Heart left ventricle (tissue), 16 donors: Measurements from ENCODE around the gene CIC. TPM values are rescaled to one million over a fixed set of nuclear protein-coding genes. Genes with fewer than 3 reads are reported as not detected.

Experiments
- ATAC-seq, 4 donors: fragments of 200-7000 bp; cut with Tn5 transposase; one replicate each; pipeline ENCODE4 v1.9.1; 2020 to 2022; ENCODE audit warnings: moderate library complexity in 4 of 4, mild to moderate bottlenecking in 3 of 4, moderate number of reproducible peaks in 1 of 4
- DNase-seq, 5 donors: peaks; one replicate each; pipeline ENCODE4 v3.0.0-alpha.2; 2020
- H3K27ac ChIP-seq, 12 donors: fragments of 200-600 bp; sonication (generic) in 4 of 12; one replicate each; pipeline versions ENCODE4 v1.5.0 to v1.8.0; 2016 to 2022; ENCODE audit warnings: mild to moderate bottlenecking in 2 of 12
- H3K27me3 ChIP-seq, 9 donors: fragments of 200-600 bp; sonication (generic) in 2 of 9; one replicate each; pipeline versions ENCODE4 v1.5.1 to v1.8.0; 2016 to 2022; ENCODE audit warnings: mild to moderate bottlenecking in 3 of 9
- H3K36me3 ChIP-seq, 9 donors: fragments of 200-600 bp; sonication (generic) in 2 of 9; one replicate each; pipeline versions ENCODE4 v1.5.0 to v1.8.0; 2018 to 2022; ENCODE audit warnings: mild to moderate bottlenecking in 2 of 9
- H3K4me1 ChIP-seq, 12 donors: fragments of 200-600 bp; sonication (generic) in 4 of 12; one replicate each; pipeline versions ENCODE4 v1.5.0 to v1.8.0; 2016 to 2022; ENCODE audit warnings: mild to moderate bottlenecking in 3 of 12
- H3K4me3 ChIP-seq, 12 donors: fragments of 200-600 bp; sonication (generic) in 4 of 12; one replicate each; pipeline versions ENCODE4 v1.5.0 to v1.8.0; 2017 to 2022; ENCODE audit warnings: mild to moderate bottlenecking in 9 of 12, moderate library complexity in 4 of 12
- H3K9me3 ChIP-seq, 12 donors: fragments of 200-600 bp; sonication (generic) in 4 of 12; one replicate each; pipeline versions ENCODE4 v1.5.0 to v1.8.0; 2016 to 2022; ENCODE audit warnings: mild to moderate bottlenecking in 1 of 12
- POLR2A ChIP-seq, 2 donors: fragments of 450-650 bp; IDR thresholded peaks; one replicate each; pipeline ENCODE4 v1.6.1; 2017; ENCODE audit warnings: antibody characterized with exemption in 2 of 2, mild to moderate bottlenecking in 2 of 2, moderate library complexity in 2 of 2
- WGBS, 4 donors: extraction: QIAGEN DNeasy Blood & Tissue Kit in 2 of 4; methylation state at CpG; one replicate each; pipeline versions ENCODE4 v1.1.5 to v1.1.7; 2013 to 2018; 5-methylcytosine and 5-hydroxymethylcytosine counted together
- intact Hi-C, 10 donors: fragments of 100-400 bp; cut with DNase I; formaldehyde crosslinking; loops; one replicate each; pipeline versions ENCODE4 v1.11.1 to v1.14.2; 2022
- polyA plus RNA-seq, 2 donors: library from polyadenylated mRNA; stranded (reverse); fragments of 200-250 nt; gene quantifications; one replicate each; pipeline ENCODE4 v1.2.3, GENCODE V29; 2013
- total RNA-seq, 9 donors: library from RNA; depleted of rRNA in 2 of 9; stranded (reverse); fragments of >200 nt in 2 of 9; fragmentation: NEBNext Ultra II Directional in 3 of 9; extraction: Animal tissue kit (Norgen Biotek cat#: 25700) in 3 of 9; gene quantifications; one replicate each; pipeline versions ENCODE4 v1.1.0 to v1.2.4, GENCODE V29; 2016 to 2023
- TF ChIP-seq, protein P1 (sequence below), 12 donors: fragments of 200-600 bp; sonication (generic) in 4 of 12; IDR thresholded peaks; one replicate each; pipeline versions ENCODE4 v1.5.0 to v1.8.0; 2018 to 2022; ENCODE audit warnings: antibody characterized with exemption in 12 of 12, mild to moderate bottlenecking in 5 of 12
- donor health status: ischemic (EF 13 %, LVEDD 7.1; RV severe dilation, severe dysfunction).
- donor health status: healthy with polysubstance abuse.
- donor health status: DM: no; HTN: yes; CAD: no.
- donor health status: DM: no; HTN: no; CAD: no.
- donor health status: ischemic (EF 25% LVEDD 6.9; RV normal size, moderate dysfunction).
- donor health status: ischemic (EF 25% LVEDD 5.7; RV mildly dilated, moderate dysfunction).
- donor health status: healthy.
- donor health status: DM: yes; HTN: yes; CAD: no.
- donor health status: ischemic (EF 35%, LVEDD 5.7; RV mildly dilated, moderate dysfunction).
- donor health status: nonischemic (EF 11% LVEDD 7.7; RV severe dilation, severe dysfunction).
- donor health status: DM: yes; HTN: yes; CAD: no.
- donor health status: PGD.
- donor health status: ischemic (EF 29% LVEDD 5.4; RV normal size, mild dysfunction).
- donor health status: nonischemic (EF 23%, LVEDD 6.1; RV moderate dilation, normal function).

The CIC gene
- total and polyA plus RNA-seq, 11 donors, result 25.5 to 54.8 (median 31.0) TPM

GRCh38 chr19:42224940-42225717 lies 43.9 kb upstream of the CIC start:
- DNase-seq (no peak), ATAC-seq (no peak)
- H3K27ac ChIP-seq, result no peak overlapping the region
- no peaks in the 10 kb centered on the region for H3K27me3 ChIP-seq
- H3K4me1 ChIP-seq, result peaks cover 0 to 21% (median 12%) of the 10 kb centered on the region in 12 donors
- 91 to 96% (median 95%) methylated on average over 34 to 37 of the region's 37 CpGs for WGBS, 4 donors
- H3K4me3 ChIP-seq, result no peak overlapping the region
- H3K9me3 ChIP-seq, result no peaks in the 10 kb centered on the region
- TF ChIP-seq POLR2A (IDR thresholded peaks at IDR 0.05), result no peak
- TF ChIP-seq, protein P1, sequence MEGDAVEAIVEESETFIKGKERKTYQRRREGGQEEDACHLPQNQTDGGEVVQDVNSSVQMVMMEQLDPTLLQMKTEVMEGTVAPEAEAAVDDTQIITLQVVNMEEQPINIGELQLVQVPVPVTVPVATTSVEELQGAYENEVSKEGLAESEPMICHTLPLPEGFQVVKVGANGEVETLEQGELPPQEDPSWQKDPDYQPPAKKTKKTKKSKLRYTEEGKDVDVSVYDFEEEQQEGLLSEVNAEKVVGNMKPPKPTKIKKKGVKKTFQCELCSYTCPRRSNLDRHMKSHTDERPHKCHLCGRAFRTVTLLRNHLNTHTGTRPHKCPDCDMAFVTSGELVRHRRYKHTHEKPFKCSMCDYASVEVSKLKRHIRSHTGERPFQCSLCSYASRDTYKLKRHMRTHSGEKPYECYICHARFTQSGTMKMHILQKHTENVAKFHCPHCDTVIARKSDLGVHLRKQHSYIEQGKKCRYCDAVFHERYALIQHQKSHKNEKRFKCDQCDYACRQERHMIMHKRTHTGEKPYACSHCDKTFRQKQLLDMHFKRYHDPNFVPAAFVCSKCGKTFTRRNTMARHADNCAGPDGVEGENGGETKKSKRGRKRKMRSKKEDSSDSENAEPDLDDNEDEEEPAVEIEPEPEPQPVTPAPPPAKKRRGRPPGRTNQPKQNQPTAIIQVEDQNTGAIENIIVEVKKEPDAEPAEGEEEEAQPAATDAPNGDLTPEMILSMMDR (IDR thresholded peaks at IDR 0.05), result no peak
- H3K36me3 ChIP-seq, result peaks cover 0 to 68% (median 56%) of the 10 kb centered on the region in 9 donors
- intact Hi-C loops, result no loop called here

DNA sequence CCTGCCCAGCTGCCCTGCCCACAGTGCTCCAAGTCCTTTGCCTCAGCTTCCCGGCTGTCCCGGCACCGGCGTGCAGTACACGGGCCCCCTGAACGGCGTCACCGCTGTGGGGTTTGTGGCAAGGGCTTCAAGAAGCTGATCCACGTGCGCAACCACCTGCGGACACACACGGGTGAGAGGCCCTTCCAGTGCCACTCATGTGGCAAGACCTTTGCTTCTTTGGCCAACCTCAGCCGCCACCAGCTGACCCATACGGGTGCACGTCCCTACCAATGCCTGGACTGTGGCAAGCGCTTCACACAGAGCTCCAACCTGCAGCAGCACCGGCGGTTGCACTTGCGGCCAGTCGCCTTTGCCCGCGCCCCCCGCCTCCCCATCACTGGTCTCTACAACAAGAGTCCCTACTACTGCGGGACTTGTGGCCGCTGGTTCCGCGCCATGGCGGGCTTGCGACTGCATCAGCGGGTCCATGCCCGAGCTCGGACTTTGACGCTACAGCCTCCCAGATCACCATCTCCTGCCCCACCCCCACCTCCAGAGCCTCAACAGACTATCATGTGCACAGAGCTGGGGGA lies 43.2 kb upstream of the CIC start:
- DNase-seq, result no peak
- ATAC-seq, result no peak
- H3K9me3 ChIP-seq, result no peaks in the 10 kb centered on the region
- H3K36me3 ChIP-seq, result peaks cover 0 to 75% (median 61%) of the 10 kb centered on the region in 9 donors
- intact Hi-C loops, result no loop called here
- no peak overlapping the region for H3K27ac ChIP-seq
- TF ChIP-seq, protein P1 (IDR thresholded peaks at IDR 0.05), result no peak
- no peak for TF ChIP-seq POLR2A (IDR thresholded peaks at IDR 0.05)
- H3K4me3 ChIP-seq, result no peak overlapping the region
- H3K4me1 ChIP-seq, result peaks cover 0 to 17% (median 10%) of the 10 kb centered on the region in 12 donors
- no peaks in the 10 kb centered on the region for H3K27me3 ChIP-seq
- WGBS, 4 donors, result 95 to 98% (median 96%) methylated on average over 25 to 33 of the region's 33 CpGs

DNA sequence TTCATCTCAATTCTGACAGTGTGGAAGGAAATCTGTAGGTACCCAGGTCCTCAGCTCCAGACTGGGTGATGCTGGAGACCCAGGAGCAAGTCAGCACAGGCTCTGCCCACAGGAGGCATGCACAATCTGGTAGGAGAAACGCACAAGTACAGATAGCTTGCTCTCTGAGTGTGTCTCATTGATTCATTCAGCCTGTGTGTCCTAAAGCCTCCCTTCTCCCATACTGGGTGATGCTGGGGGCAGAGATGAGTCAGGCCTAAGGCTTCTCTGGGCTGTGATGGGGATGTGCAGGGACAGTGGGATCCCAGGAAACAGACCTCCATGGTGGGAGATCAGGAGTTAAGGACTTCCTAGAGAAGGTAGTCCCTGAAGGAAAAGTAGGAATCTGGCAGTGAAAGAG lies 42.2 kb upstream of the CIC start:
- no peak for DNase-seq
- 89 to 100% (median 92%) methylated on average over 1 of the region's 1 CpG for WGBS, 4 donors
- Histone ChIP-seq H3K27me3 (no peaks in the 10 kb centered on the region), H3K9me3 (no peaks in the 10 kb centered on the region), H3K4me1 (peaks cover 0 to 11% (median 0%) of the 10 kb centered on the region in 12 donors), H3K4me3 (no peak overlapping the region), H3K27ac (no peak overlapping the region), H3K36me3 (peaks cover 0 to 86% (median 72%) of the 10 kb centered on the region in 9 donors)
- no peak for ATAC-seq
- no peak for TF ChIP-seq POLR2A (IDR thresholded peaks at IDR 0.05)
- TF ChIP-seq, protein P1 (IDR thresholded peaks at IDR 0.05), result no peak
- intact Hi-C loops, result no loop called here

- intact Hi-C loops, result no loop called here
- H3K4me3 ChIP-seq, result no peak overlapping the region
- peaks cover 0 to 11% (median 0%) of the 10 kb centered on the region in 12 donors for H3K4me1 ChIP-seq
- ATAC-seq (no peak), DNase-seq (no peak)
- H3K27me3 ChIP-seq, result no peaks in the 10 kb centered on the region
- TF ChIP-seq POLR2A (IDR thresholded peaks at IDR 0.05), result no peak
- TF ChIP-seq, protein P1 (IDR thresholded peaks at IDR 0.05), result no peak
- no peak overlapping the region for H3K27ac ChIP-seq
- H3K36me3 ChIP-seq, result peaks cover 0 to 98% (median 89%) of the 10 kb centered on the region in 9 donors
- H3K9me3 ChIP-seq, result no peaks in the 10 kb centered on the region
- 67 to 74% (median 71%) methylated on average over 4 of the region's 4 CpGs for WGBS, 4 donors
Measured at GRCh38 chr19:42228641-42229040, 40.4 kb upstream of the CIC start.
